NT2/D1 (cell line): ENCODE measurements around the gene CTIF.

ENCODE experiments used
- SUZ12 ChIP-seq: IDR thresholded peaks from 2 replicates; pipeline ENCODE4 v1.6.1; 2011; ENCODE audit not compliant: insufficient read length, insufficient read depth; ENCODE audit errors: extremely low read depth
- YY1 ChIP-seq: IDR thresholded peaks from 2 replicates; pipeline ENCODE4 v1.6.1; 2011; ENCODE audit not compliant: insufficient read length, insufficient read depth
- ZNF274 ChIP-seq: IDR thresholded peaks from 2 replicates; pipeline ENCODE4 v1.6.1; 2011; ENCODE audit warnings: mild to moderate bottlenecking, low read depth, low read length

DNA sequence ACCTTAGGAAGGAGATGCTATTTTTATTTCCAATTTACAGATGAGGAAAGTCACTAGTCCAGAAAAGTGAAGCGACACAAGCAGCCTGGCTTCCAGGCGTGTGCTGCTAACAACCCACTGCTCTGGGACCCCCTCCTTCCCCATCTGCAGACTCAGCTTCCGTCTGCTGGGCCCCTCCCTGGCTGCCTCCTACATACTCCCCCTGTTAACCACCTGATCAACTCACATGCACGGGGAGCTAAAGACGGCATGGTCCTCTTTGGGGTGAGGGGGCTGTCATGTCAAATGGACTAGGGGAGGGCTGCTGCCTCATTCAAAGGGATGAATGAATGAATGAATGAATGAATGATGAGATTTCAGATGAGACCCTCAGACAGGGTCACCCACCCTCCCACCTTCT lies 184.2 kb downstream of the CTIF start:
- TF ChIP-seq SUZ12 (no peak), ZNF274 (no peak), YY1 (no peak)
